Measurements from ENCODE around the gene CCDC92.

The CCDC92 gene

DNA sequence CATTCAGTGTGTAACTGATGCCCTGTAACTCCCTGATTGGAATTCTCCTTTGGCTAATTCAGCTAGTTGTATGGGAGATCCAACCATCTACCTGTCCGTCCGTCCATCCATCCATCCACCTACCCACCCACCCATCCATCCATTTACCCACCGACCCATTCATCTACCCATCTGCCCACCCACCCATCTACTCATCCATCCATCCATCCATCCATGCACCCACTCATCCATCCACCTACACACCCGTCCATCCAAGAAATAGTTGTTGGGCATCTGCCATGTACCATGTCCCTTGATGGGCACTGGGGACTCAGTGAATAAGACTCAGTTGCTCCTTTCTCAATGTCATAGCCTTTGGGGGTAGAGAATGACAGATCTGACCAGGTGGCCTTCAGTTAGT lies 48.1 kb downstream of the CCDC92 start:
- TF ChIP-seq, protein P1, sequence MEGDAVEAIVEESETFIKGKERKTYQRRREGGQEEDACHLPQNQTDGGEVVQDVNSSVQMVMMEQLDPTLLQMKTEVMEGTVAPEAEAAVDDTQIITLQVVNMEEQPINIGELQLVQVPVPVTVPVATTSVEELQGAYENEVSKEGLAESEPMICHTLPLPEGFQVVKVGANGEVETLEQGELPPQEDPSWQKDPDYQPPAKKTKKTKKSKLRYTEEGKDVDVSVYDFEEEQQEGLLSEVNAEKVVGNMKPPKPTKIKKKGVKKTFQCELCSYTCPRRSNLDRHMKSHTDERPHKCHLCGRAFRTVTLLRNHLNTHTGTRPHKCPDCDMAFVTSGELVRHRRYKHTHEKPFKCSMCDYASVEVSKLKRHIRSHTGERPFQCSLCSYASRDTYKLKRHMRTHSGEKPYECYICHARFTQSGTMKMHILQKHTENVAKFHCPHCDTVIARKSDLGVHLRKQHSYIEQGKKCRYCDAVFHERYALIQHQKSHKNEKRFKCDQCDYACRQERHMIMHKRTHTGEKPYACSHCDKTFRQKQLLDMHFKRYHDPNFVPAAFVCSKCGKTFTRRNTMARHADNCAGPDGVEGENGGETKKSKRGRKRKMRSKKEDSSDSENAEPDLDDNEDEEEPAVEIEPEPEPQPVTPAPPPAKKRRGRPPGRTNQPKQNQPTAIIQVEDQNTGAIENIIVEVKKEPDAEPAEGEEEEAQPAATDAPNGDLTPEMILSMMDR (IDR thresholded peaks at IDR 0.05; ENCODE audit: low read length): no peak
- TF ChIP-seq EZH2 (optimal IDR thresholded peaks at IDR 0.05; ENCODE audit: low read depth, low read length): no peak
- no peak for TF ChIP-seq EZH2phosphoT487 (IDR thresholded peaks at IDR 0.05; ENCODE audit: low read length)
- Histone ChIP-seq H3K27ac (ENCODE audit: low read length) (no peak overlapping the region), H3K36me3 (replicated peaks; ENCODE audit: insufficient read depth, low read length) (no peaks in the 10 kb centered on the region), H3K9ac (ENCODE audit: low read length) (no peak overlapping the region), H3F3A (ENCODE audit: insufficient read depth, low read length) (peaks cover 13% of the 10 kb centered on the region), H3K79me2 (ENCODE audit: low read length) (no peaks in the 10 kb centered on the region), H3K4me1 (ENCODE audit: low read length) (peaks cover 5% of the 10 kb centered on the region; the same call in 1 of the 2 replicates), H3K4me3 (ENCODE audit: low read length) (no peak overlapping the region), H2AFZ (ENCODE audit: low read length) (no peak overlapping the region), H3K4me2 (ENCODE audit: low read depth, low read length) (no peak overlapping the region), H3K27me3 (replicated peaks; ENCODE audit: insufficient read depth, low read length) (no peaks in the 10 kb centered on the region), H3K9me3 (replicated peaks; ENCODE audit: insufficient read depth, low read length) (no peaks in the 10 kb centered on the region), H4K20me1 (ENCODE audit: insufficient read depth, low read length) (no peaks in the 10 kb centered on the region), H3K9me2 (replicated peaks; ENCODE audit: insufficient read depth, low read length) (no peaks in the 10 kb centered on the region)
- DNase-seq: no peak

DNA sequence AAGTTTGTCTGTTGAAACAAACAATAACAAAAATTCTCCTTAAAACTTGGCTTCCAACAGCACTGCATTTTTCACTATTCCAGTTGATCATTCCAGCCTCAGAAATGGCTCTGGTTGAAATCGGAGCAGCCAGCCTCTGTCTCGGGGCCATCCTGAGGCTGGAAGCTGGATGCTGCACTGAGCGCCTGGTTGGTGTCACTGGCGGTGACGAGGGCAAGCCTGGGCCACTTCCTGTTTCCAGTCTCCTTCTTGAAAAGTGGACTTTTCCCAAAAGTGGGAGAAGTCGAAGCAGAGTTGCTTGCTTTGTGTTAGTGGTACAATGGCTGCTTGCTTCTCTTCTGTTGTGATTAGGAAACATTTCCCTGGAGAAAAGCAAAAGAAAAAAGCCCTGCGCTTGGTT lies 48.7 kb downstream of the CCDC92 start:
- no peak for DNase-seq
- Histone ChIP-seq H3K27ac (ENCODE audit: low read length) (no peak overlapping the region), H3K9me2 (replicated peaks; ENCODE audit: insufficient read depth, low read length) (no peaks in the 10 kb centered on the region), H3K36me3 (replicated peaks; ENCODE audit: insufficient read depth, low read length) (no peaks in the 10 kb centered on the region), H3K27me3 (replicated peaks; ENCODE audit: insufficient read depth, low read length) (no peaks in the 10 kb centered on the region), H3K9me3 (replicated peaks; ENCODE audit: insufficient read depth, low read length) (no peaks in the 10 kb centered on the region), H3K4me1 (ENCODE audit: low read length) (peaks cover under 1% of the 10 kb centered on the region; the same call in 1 of the 2 replicates), H4K20me1 (ENCODE audit: insufficient read depth, low read length) (no peaks in the 10 kb centered on the region), H3K9ac (ENCODE audit: low read length) (no peak overlapping the region), H3K79me2 (ENCODE audit: low read length) (no peaks in the 10 kb centered on the region), H3F3A (ENCODE audit: insufficient read depth, low read length) (peaks cover 9% of the 10 kb centered on the region), H2AFZ (ENCODE audit: low read length) (no peak overlapping the region), H3K4me2 (ENCODE audit: low read depth, low read length) (no peak overlapping the region), H3K4me3 (ENCODE audit: low read length) (no peak overlapping the region)
- TF ChIP-seq EZH2 (optimal IDR thresholded peaks at IDR 0.05; ENCODE audit: low read depth, low read length): no peak
- TF ChIP-seq, protein P1 (IDR thresholded peaks at IDR 0.05; ENCODE audit: low read length): no peak
- TF ChIP-seq EZH2phosphoT487 (IDR thresholded peaks at IDR 0.05; ENCODE audit: low read length): no peak

DNA sequence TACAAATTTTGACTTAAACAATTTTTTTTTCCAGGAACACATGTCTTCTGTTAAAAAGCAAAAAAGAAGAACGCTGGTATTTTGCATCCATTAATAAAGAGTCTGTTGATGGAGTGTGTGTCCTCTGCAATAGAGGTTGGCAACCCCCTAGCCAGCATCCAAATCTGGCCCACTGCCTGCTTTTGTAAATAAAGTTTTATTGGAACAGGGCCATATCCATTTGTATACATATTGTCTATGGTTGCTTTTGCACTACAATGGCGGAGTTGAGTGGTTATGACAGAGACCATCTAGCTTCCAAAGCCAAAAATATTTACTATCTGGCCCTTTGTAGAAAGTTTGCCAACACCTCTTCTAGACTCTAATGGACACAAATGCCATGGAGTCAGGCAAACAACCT lies 49.6 kb downstream of the CCDC92 start:
- Histone ChIP-seq H3K4me3 (ENCODE audit: low read length) (no peak overlapping the region), H2AFZ (ENCODE audit: low read length) (no peak overlapping the region), H3F3A (ENCODE audit: insufficient read depth, low read length) (peaks cover under 1% of the 10 kb centered on the region; the same call in 1 of the 2 replicates), H3K36me3 (replicated peaks; ENCODE audit: insufficient read depth, low read length) (no peaks in the 10 kb centered on the region), H3K9me3 (replicated peaks; ENCODE audit: insufficient read depth, low read length) (no peaks in the 10 kb centered on the region), H3K27me3 (replicated peaks; ENCODE audit: insufficient read depth, low read length) (no peaks in the 10 kb centered on the region), H3K27ac (ENCODE audit: low read length) (no peak overlapping the region), H3K4me2 (ENCODE audit: low read depth, low read length) (no peak overlapping the region), H3K79me2 (ENCODE audit: low read length) (no peaks in the 10 kb centered on the region), H3K9me2 (replicated peaks; ENCODE audit: insufficient read depth, low read length) (no peaks in the 10 kb centered on the region), H3K4me1 (ENCODE audit: low read length) (no peaks in the 10 kb centered on the region), H4K20me1 (ENCODE audit: insufficient read depth, low read length) (no peaks in the 10 kb centered on the region), H3K9ac (ENCODE audit: low read length) (no peak overlapping the region)
- TF ChIP-seq, protein P1 (IDR thresholded peaks at IDR 0.05; ENCODE audit: low read length): no peak
- TF ChIP-seq EZH2 (optimal IDR thresholded peaks at IDR 0.05; ENCODE audit: low read depth, low read length): no peak
- TF ChIP-seq EZH2phosphoT487 (IDR thresholded peaks at IDR 0.05; ENCODE audit: low read length): no peak
- DNase-seq: no peak
